A549 (cell line): ENCODE measurements around the gene MAN1C1. TPM values are rescaled to one million over a fixed set of nuclear protein-coding genes. Genes with fewer than 3 reads are reported as not detected.

Source experiments
- ATAC-seq, 2 experiments: fragments of 200-7000 bp in 1 of 2; fragments of >200 bp in 1 of 2; cut with Nextera tagmentation in 1 of 2; cut with Tn5 transposase in 1 of 2; 3 replicates each; pipeline versions ENCODE4 v1.8.0 to v1.9.1; 2018 to 2020; ENCODE audit warnings: mild to moderate bottlenecking in 1 of 2, moderate library complexity in 1 of 2
- CTCF ChIA-PET: fragments of 300-600 bp; sonication (Branson Sonifier 250); formaldehyde crosslinking; extraction: SDS; loops from one replicate; lab custom pipeline; 2021; ENCODE audit warnings: antibody characterized with exemption, inconsistent platforms; lab: Yijun Ruan, JAX
- POLR2A ChIA-PET: fragments of 350-600 bp; formaldehyde crosslinking; extraction: SDS; loops from one replicate; lab custom pipeline; 2021; ENCODE audit warnings: antibody characterized with exemption, inconsistent platforms; lab: Yijun Ruan, JAX
- DNase-seq, 2 experiments: peaks; one replicate each; pipeline versions ENCODE4 v3.0.0 to v3.0.0-alpha.2; 2011 to 2016; ENCODE audit warnings: low read depth in 1 of 2, low spot score in 1 of 2
- FAIRE-seq: peaks from 2 replicates; lab custom pipeline; 2011; peaks lifted over from hg19 to GRCh38; lab: Jason Lieb, UNC
- H3K27ac ChIP-seq, 2 experiments: fragments of >200 bp; sonication (Bioruptor Twin); formaldehyde crosslinking; 3 replicates each; pipeline ENCODE4 v1.5.1; 2016 to 2017
- H3K4me1 ChIP-seq: fragments of >200 bp; sonication (Bioruptor Twin); formaldehyde crosslinking; 3 replicates; pipeline ENCODE4 v1.6.1; 2016
- H3K4me2 ChIP-seq: fragments of >200 bp; sonication (Bioruptor Twin); formaldehyde crosslinking; 3 replicates; pipeline ENCODE4 v1.6.1; 2016
- H3K4me3 ChIP-seq: fragments of >200 bp; sonication (Bioruptor Twin); formaldehyde crosslinking; 3 replicates; pipeline ENCODE4 v1.5.1; 2016
- H3K9me3 ChIP-seq: fragments of >200 bp; sonication (Bioruptor Twin); formaldehyde crosslinking; 3 replicates; pipeline ENCODE4 v1.6.1; 2016
- CBX2 ChIP-seq: fragments of 200-600 bp; sonication (generic); IDR thresholded peaks from 2 replicates; pipeline ENCODE4 v1.6.1; 2016; ENCODE audit warnings: low read depth, mild to moderate bottlenecking, borderline replicate concordance
- CBX8 ChIP-seq: fragments of 200-600 bp; sonication (generic); IDR thresholded peaks from 2 replicates; pipeline ENCODE4 v1.6.1; 2016
- EP300 ChIP-seq, 2 experiments: fragments of >200 bp; sonication (Bioruptor Twin); formaldehyde crosslinking; IDR thresholded peaks; 2 replicates in 1 of 2; 3 replicates in 1 of 2; pipeline ENCODE4 v1.6.1; 2016 to 2017
- FOXS1 ChIP-seq: fragments of 250-450 bp; sonication (Bioruptor Pico); IDR thresholded peaks from 2 replicates; pipeline ENCODE4 v1.5.0; 2020; ENCODE audit warnings: mild to moderate bottlenecking, moderate library complexity
- HOXA7 ChIP-seq: fragments of 250-450 bp; sonication (Bioruptor Pico); IDR thresholded peaks from 2 replicates; pipeline ENCODE4 v1.5.0; 2020; ENCODE audit warnings: mild to moderate bottlenecking, moderate library complexity
- NPAS2 ChIP-seq: fragments of 250-450 bp; sonication (Bioruptor Pico); IDR thresholded peaks from 2 replicates; pipeline ENCODE4 v1.8.0; 2022; ENCODE audit warnings: mild to moderate bottlenecking, moderate library complexity, borderline replicate concordance
- POLR2A ChIP-seq: IDR thresholded peaks from 2 replicates; pipeline ENCODE4 v1.6.1; 2012; ENCODE audit warnings: mild to moderate bottlenecking, low read length
- POLR2AphosphoS2 ChIP-seq: conservative IDR thresholded peaks from 2 replicates; pipeline ENCODE4 v1.6.1; 2012; ENCODE audit warnings: low read length, improper control_type of control experiment, inconsistent platforms
- RAD21 ChIP-seq, 2 experiments: fragments of >200 bp in 1 of 2; sonication (Bioruptor Twin) in 1 of 2; formaldehyde crosslinking in 1 of 2; IDR thresholded peaks in 1 of 2; conservative IDR thresholded peaks in 1 of 2; 2 replicates in 1 of 2; 3 replicates in 1 of 2; pipeline ENCODE4 v1.6.1; 2012 to 2018; ENCODE audit warnings: inconsistent platforms in 1 of 2
- SREBF2 ChIP-seq: fragments of 450-650 bp; IDR thresholded peaks from 2 replicates; pipeline ENCODE4 v1.6.1; 2014; ENCODE audit warnings: mild to moderate bottlenecking, moderate library complexity
- TFCP2L1 ChIP-seq: fragments of 250-450 bp; sonication (Bioruptor Pico); IDR thresholded peaks from 2 replicates; pipeline ENCODE4 v1.5.0; 2021; ENCODE audit warnings: mild to moderate bottlenecking
- ZC3H11A ChIP-seq: fragments of 450-650 bp; IDR thresholded peaks from 2 replicates; pipeline ENCODE4 v1.6.1; 2014; ENCODE audit warnings: antibody characterized with exemption, mild to moderate bottlenecking
- ZNF302 ChIP-seq: fragments of 250-450 bp; sonication (Bioruptor Pico); IDR thresholded peaks from 2 replicates; pipeline ENCODE4 v1.9.0; 2021; ENCODE audit warnings: inconsistent platforms, mild to moderate bottlenecking, moderate library complexity
- WGBS: methylation state at CpG from one replicate; pipeline ENCODE4 v1.1.6; 2017; ENCODE audit errors: missing lambda C conversion rate; 5-methylcytosine and 5-hydroxymethylcytosine counted together
- polyA plus RNA-seq, 4 experiments: library from polyadenylated mRNA; depleted of rRNA in 3 of 4; stranded (reverse); fragments of >200 nt; fragmentation: RNase III in 1 of 4; extraction: RNeasy Plus Mini Kit Qiagen cat#74134 plus additional on column Dnase treatment in 1 of 4; gene quantifications; 2 replicates in 3 of 4; 3 replicates in 1 of 4; pipeline ENCODE4 v1.2.3, GENCODE V29; 2011 to 2017
- TF ChIP-seq, protein P1 (sequence below): fragments of 250-450 bp; sonication (Bioruptor Pico); IDR thresholded peaks from 2 replicates; pipeline ENCODE4 v1.5.0; 2021; ENCODE audit warnings: mild to moderate bottlenecking, moderate library complexity, borderline replicate concordance
- TF ChIP-seq, protein P2 (sequence below): fragments of 250-450 bp; sonication (Bioruptor Pico); IDR thresholded peaks from 2 replicates; pipeline ENCODE4 v1.5.0; 2020; ENCODE audit warnings: low read depth, mild to moderate bottlenecking, moderate library complexity
- TF ChIP-seq, protein P3 (sequence below): fragments of 200-600 bp; sonication (generic); IDR thresholded peaks from 2 replicates; pipeline ENCODE4 v1.6.1; 2016; ENCODE audit warnings: antibody characterized with exemption, mild to moderate bottlenecking, moderate library complexity
- TF ChIP-seq, protein P4 (sequence below): fragments of 450-650 bp; IDR thresholded peaks from 2 replicates; pipeline ENCODE4 v1.6.1; 2014; ENCODE audit warnings: antibody characterized with exemption

Gene MAN1C1
- polyA plus RNA-seq, 2 of the 4 experiments (the other 2 are of a cell fraction) = 0.22 to 0.27 TPM

DNA sequence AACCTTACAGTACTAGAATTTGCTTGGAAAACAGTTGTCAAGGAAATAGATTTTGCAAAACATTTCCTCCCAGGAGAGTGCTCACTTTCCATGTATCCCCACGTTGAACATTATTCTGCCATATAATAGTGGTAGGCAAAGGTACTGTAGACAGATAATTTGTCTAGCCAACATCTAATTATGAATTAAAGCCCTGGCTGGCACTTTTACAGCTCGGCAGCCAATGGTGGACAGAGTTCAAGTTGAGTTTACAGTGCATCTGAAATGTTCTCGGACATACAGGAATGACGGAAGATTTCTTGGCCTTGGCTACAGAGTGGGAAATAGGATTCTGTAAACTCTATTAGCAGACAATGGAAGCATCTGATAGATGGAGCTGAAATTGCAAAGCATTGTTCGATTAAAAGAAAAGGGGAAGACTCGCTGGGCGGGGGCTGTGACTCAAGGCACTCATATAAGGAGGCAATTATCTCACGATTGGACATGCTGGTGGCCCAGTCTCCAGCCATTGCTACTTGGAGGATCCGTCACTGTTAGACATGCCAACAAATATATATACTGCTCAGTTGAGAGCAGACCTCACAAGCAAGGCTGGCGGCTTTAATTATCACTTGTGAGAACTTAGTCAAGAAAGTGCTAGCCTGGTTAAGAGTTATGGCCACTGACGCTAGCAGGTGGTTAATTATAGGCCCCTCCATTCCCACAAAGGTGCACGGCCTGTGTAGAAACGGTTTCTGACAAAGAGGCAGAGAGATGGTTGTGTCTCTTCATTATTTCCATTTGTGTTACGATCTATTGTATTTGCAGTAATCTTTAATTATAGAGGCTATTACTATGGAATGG lies 48.0 kb downstream of the MAN1C1 start:
- Histone ChIP-seq H3K4me3 (no peak overlapping the region), H3K4me1 (peaks cover 12% of the 10 kb centered on the region), H3K4me2 (no peak overlapping the region), H3K27ac (no peak overlapping the region), H3K9me3 (no peaks in the 10 kb centered on the region)
- no peak for ATAC-seq
- POLR2A ChIA-PET = no interaction called here
- DNase-seq = no peak
- no peak for TF ChIP-seq SREBF2
- no peak for TF ChIP-seq CBX2
- TF ChIP-seq NPAS2 (CRISPR knock-in tag) = no peak
- TF ChIP-seq TFCP2L1 (CRISPR knock-in tag) = no peak
- TF ChIP-seq FOXS1 = no peak
- TF ChIP-seq EP300 (IDR thresholded peaks at IDR 0.05) = no peak
- TF ChIP-seq, protein P1, sequence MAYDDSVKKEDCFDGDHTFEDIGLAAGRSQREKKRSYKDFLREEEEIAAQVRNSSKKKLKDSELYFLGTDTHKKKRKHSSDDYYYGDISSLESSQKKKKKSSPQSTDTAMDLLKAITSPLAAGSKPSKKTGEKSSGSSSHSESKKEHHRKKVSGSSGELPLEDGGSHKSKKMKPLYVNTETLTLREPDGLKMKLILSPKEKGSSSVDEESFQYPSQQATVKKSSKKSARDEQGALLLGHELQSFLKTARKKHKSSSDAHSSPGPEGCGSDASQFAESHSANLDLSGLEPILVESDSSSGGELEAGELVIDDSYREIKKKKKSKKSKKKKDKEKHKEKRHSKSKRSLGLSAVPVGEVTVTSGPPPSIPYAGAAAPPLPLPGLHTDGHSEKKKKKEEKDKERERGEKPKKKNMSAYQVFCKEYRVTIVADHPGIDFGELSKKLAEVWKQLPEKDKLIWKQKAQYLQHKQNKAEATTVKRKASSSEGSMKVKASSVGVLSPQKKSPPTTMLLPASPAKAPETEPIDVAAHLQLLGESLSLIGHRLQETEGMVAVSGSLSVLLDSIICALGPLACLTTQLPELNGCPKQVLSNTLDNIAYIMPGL (CRISPR knock-in tag) = no peak
- TF ChIP-seq POLR2AphosphoS2 = no peak
- no peak for TF ChIP-seq RAD21 (conservative IDR thresholded peaks at IDR 0.05 in 1 of 2, IDR thresholded peaks at IDR 0.05 in 1 of 2)
- TF ChIP-seq HOXA7 (CRISPR knock-in tag) = no peak
- TF ChIP-seq ZNF302 (CRISPR knock-in tag) = no peak
- TF ChIP-seq, protein P2, sequence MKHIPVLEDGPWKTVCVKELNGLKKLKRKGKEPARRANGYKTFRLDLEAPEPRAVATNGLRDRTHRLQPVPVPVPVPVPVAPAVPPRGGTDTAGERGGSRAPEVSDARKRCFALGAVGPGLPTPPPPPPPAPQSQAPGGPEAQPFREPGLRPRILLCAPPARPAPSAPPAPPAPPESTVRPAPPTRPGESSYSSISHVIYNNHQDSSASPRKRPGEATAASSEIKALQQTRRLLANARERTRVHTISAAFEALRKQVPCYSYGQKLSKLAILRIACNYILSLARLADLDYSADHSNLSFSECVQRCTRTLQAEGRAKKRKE (CRISPR knock-in tag) = no peak
- no peak for TF ChIP-seq POLR2A
- TF ChIP-seq, protein P3, sequence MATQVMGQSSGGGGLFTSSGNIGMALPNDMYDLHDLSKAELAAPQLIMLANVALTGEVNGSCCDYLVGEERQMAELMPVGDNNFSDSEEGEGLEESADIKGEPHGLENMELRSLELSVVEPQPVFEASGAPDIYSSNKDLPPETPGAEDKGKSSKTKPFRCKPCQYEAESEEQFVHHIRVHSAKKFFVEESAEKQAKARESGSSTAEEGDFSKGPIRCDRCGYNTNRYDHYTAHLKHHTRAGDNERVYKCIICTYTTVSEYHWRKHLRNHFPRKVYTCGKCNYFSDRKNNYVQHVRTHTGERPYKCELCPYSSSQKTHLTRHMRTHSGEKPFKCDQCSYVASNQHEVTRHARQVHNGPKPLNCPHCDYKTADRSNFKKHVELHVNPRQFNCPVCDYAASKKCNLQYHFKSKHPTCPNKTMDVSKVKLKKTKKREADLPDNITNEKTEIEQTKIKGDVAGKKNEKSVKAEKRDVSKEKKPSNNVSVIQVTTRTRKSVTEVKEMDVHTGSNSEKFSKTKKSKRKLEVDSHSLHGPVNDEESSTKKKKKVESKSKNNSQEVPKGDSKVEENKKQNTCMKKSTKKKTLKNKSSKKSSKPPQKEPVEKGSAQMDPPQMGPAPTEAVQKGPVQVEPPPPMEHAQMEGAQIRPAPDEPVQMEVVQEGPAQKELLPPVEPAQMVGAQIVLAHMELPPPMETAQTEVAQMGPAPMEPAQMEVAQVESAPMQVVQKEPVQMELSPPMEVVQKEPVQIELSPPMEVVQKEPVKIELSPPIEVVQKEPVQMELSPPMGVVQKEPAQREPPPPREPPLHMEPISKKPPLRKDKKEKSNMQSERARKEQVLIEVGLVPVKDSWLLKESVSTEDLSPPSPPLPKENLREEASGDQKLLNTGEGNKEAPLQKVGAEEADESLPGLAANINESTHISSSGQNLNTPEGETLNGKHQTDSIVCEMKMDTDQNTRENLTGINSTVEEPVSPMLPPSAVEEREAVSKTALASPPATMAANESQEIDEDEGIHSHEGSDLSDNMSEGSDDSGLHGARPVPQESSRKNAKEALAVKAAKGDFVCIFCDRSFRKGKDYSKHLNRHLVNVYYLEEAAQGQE = no peak
- no peak for TF ChIP-seq ZC3H11A
- TF ChIP-seq CBX8 = no peak
- CTCF ChIA-PET = no interaction called here
- 76% methylated on average over 14 of the region's 14 CpGs for WGBS
- no peak for FAIRE-seq

DNA sequence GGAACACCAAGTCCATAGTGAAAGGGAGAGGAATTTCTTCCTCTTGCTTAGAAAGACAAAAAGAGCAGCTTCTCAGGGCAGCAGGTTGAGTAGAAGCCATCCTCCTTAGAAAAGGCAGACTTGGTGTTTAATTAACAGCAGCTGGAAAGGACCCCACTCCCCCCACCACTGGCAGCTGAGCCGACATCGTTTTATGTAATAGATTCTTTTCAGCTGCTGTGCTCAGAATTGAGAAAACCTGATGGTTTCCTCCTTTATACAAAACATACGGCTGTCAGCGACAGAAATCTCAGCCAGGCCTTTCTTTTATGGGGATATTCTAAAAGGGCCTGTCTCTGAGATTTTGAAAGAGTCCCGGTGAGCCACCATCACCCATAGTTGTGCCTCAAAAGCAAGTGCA lies 49.9 kb downstream of the MAN1C1 start:
- DNase-seq = no peak
- POLR2A ChIA-PET = no interaction called here
- WGBS = 89% methylated on average over 5 of the region's 5 CpGs
- Histone ChIP-seq H3K4me1 (peaks cover 5% of the 10 kb centered on the region), H3K4me3 (no peak overlapping the region)
- ATAC-seq = no peak
- no peak for FAIRE-seq
- TF ChIP-seq, protein P4, sequence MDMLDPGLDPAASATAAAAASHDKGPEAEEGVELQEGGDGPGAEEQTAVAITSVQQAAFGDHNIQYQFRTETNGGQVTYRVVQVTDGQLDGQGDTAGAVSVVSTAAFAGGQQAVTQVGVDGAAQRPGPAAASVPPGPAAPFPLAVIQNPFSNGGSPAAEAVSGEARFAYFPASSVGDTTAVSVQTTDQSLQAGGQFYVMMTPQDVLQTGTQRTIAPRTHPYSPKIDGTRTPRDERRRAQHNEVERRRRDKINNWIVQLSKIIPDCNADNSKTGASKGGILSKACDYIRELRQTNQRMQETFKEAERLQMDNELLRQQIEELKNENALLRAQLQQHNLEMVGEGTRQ = no peak
- no peak for TF ChIP-seq CBX2
- TF ChIP-seq, all 56 proteins: peak for 0
- Histone ChIP-seq H3K4me2 (no peak overlapping the region), H3K9me3 (no peaks in the 10 kb centered on the region), H3K27ac (no peak overlapping the region)
- CTCF ChIA-PET = interaction anchor here (1.6 kb wide), 1 partner anchor 27 kb away, joined by 4 read pairs; no protein-coding TSS in a partner anchor
